ENCODE data around the gene TPR. TPM values are rescaled to one million over a fixed set of nuclear protein-coding genes. Genes with fewer than 3 reads are reported as not detected.

The TPR gene
- total and polyA plus RNA-seq, 2 of the 8 experiments (the other 6 are each of a cell fraction or from before 2014, with no cell fraction given): 57.1 to 102 TPM

DNA sequence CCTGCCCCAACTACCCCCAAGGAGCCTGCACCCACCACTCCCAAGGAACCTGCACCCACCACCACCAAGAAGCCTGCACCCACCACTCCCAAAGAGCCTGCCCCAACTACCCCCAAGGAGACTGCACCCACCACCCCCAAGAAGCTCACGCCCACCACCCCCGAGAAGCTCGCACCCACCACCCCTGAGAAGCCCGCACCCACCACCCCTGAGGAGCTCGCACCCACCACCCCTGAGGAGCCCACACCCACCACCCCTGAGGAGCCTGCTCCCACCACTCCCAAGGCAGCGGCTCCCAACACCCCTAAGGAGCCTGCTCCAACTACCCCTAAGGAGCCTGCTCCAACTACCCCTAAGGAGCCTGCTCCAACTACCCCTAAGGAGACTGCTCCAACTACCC lies 67.6 kb downstream of the TPR start:
- FAIRE-seq: no peak
- no peak for TF ChIP-seq RXRA (IDR thresholded peaks at IDR 0.05; ENCODE audit: insufficient read depth, low read depth, low read length)
- no peak for TF ChIP-seq EP300 (IDR thresholded peaks at IDR 0.05; ENCODE audit: borderline replicate concordance in 1 of 2, low read depth in 2 of 2, low read length in 2 of 2)
- no peak for TF ChIP-seq SIN3A (conservative IDR thresholded peaks at IDR 0.05 in 1 of 2, IDR thresholded peaks at IDR 0.05 in 1 of 2; ENCODE audit: low read depth in 1 of 2, low read length in 2 of 2)
- no peak for TF ChIP-seq SAP30 (IDR thresholded peaks at IDR 0.05; ENCODE audit: insufficient read depth, insufficient replicate concordance, low read length)
- no peak for TF ChIP-seq GTF2F1 (IDR thresholded peaks at IDR 0.05; ENCODE audit: borderline replicate concordance, low read depth, low read length)
- no peak for TF ChIP-seq KDM4A (IDR thresholded peaks at IDR 0.05; ENCODE audit: low read depth, low read length, severe bottlenecking)
- TF ChIP-seq ASH2L (IDR thresholded peaks at IDR 0.05; ENCODE audit: low read length): no peak
- TF ChIP-seq CHD1 (IDR thresholded peaks at IDR 0.05; ENCODE audit: low read depth, low read length): no peak
- TF ChIP-seq TAF1 (IDR thresholded peaks at IDR 0.05; ENCODE audit: low read depth, low read length): no peak
- TF ChIP-seq EGR1 (IDR thresholded peaks at IDR 0.05; ENCODE audit: borderline replicate concordance, low read depth, low read length): no peak
- TF ChIP-seq FOSL1 (IDR thresholded peaks at IDR 0.05; ENCODE audit: insufficient read depth, low read depth, low read length): no peak
- TF ChIP-seq CBX8 (IDR thresholded peaks at IDR 0.05; ENCODE audit: borderline replicate concordance, low read depth, low read length): no peak
- no peak for TF ChIP-seq RFX5 (IDR thresholded peaks at IDR 0.05; ENCODE audit: borderline replicate concordance, low read depth, low read length)
- no peak for TF ChIP-seq SP1 (IDR thresholded peaks at IDR 0.05; ENCODE audit: low read depth, low read length)
- no peak for TF ChIP-seq TEAD4 (IDR thresholded peaks at IDR 0.05; ENCODE audit: low read depth, low read length)

More for the DNA sequence above, 67.6 kb downstream of the TPR start:
- no peak overlapping the region for H3K23ac ChIP-seq (ENCODE audit: insufficient read length)
- ChIA-PET POLR2A (ENCODE audit: partially characterized antibody) (no interaction called here), CTCF (ENCODE audit: partially characterized antibody) (interaction anchor here (1.7 to 2.2 kb wide), 2 partner anchors 12 to 23 kb away, joined by 5 to 9 read pairs; partner anchors contain the start of gene PRG4)
- H3K79me1 ChIP-seq (ENCODE audit: low read depth, low read length): no peaks in the 10 kb centered on the region
- no peak overlapping the region for H2BK15ac ChIP-seq (ENCODE audit: low read length)
- no peaks in the 10 kb centered on the region for H3K4me1 ChIP-seq (replicated peaks in 1 of 4; ENCODE audit: control insufficient read depth in 3 of 4, insufficient read depth in 4 of 4, low read length in 3 of 4)
- no peak for DNase-seq (ENCODE audit: low read depth in 1 of 2, low spot score in 2 of 2)
- H2BK120ac ChIP-seq (replicated peaks; ENCODE audit: low read depth, low read length): no peak overlapping the region
- H3K4ac ChIP-seq (replicated peaks; ENCODE audit: insufficient read length, low read depth, low read length): no peak overlapping the region
- H3K9ac ChIP-seq (replicated peaks in 1 of 4; ENCODE audit: extremely low read depth in 1 of 4, low read depth in 3 of 4, low read length in 3 of 4): no peak overlapping the region
- H3K23me2 ChIP-seq (ENCODE audit: low read depth, low read length): no peaks in the 10 kb centered on the region
- H3K9me3 ChIP-seq (ENCODE audit: insufficient read depth in 2 of 2, low read depth in 1 of 2, low read length in 1 of 2): no peaks in the 10 kb centered on the region
- no peak overlapping the region for H3K56ac ChIP-seq (replicated peaks; ENCODE audit: insufficient read length, low read depth, low read length)
- no peaks in the 10 kb centered on the region for H3K27me3 ChIP-seq (replicated peaks in 1 of 4; ENCODE audit: control insufficient read depth in 3 of 4, extremely low read depth in 1 of 4, insufficient read depth in 3 of 4, low read length in 3 of 4)
- no peak overlapping the region for H4K91ac ChIP-seq (replicated peaks; ENCODE audit: insufficient read length, low read length)
- H2BK12ac ChIP-seq (ENCODE audit: low read depth, low read length): no peak overlapping the region
- no peak overlapping the region for H3K14ac ChIP-seq (ENCODE audit: insufficient read length)
- H2BK5ac ChIP-seq (ENCODE audit: low read depth, low read length): no peak overlapping the region
- no peak overlapping the region for H4K5ac ChIP-seq (ENCODE audit: insufficient read length, low read depth, low read length)
- no peaks in the 10 kb centered on the region for H4K20me1 ChIP-seq (replicated peaks in 1 of 2; ENCODE audit: control insufficient read depth in 1 of 2, insufficient read depth in 2 of 2, low read length in 2 of 2)
- 100% methylated on average over 1 of the region's 6 CpGs; no CpG with 5 or more reads in 1 of the 2 experiments for WGBS, 2 experiments (ENCODE audit: extremely low coverage in 1 of 2, insufficient coverage in 1 of 2, insufficient read length in 1 of 2, insufficient replicate concordance in 2 of 2, low coverage in 1 of 2, low lambda C conversion rate in 2 of 2, missing lambda C conversion rate in 1 of 2)
- no peak overlapping the region for H2BK20ac ChIP-seq (ENCODE audit: low read length)
- H3K79me2 ChIP-seq (ENCODE audit: control insufficient read depth in 1 of 2, insufficient read depth in 2 of 2, low read length in 2 of 2): no peaks in the 10 kb centered on the region
- no peak overlapping the region for H2AK5ac ChIP-seq (ENCODE audit: low read depth, low read length)
- no peak overlapping the region for H2AFZ ChIP-seq (ENCODE audit: low read length)
- H3K27ac ChIP-seq (ENCODE audit: low read depth, low read length): no peak overlapping the region
- H3K36me3 ChIP-seq (ENCODE audit: control insufficient read depth in 2 of 4, insufficient read depth in 4 of 4, low read length in 3 of 4): peaks cover 0 to 10% (median 0%) of the 10 kb centered on the region in 4 experiments; a peak in 1 of 8 replicates
- H4K8ac ChIP-seq (ENCODE audit: extremely low read depth, insufficient read depth, low read length): no peak overlapping the region
- H3K4me3 ChIP-seq (ENCODE audit: extremely low read depth in 1 of 4, insufficient read depth in 2 of 4, low read depth in 3 of 4, low read length in 4 of 4): no peak overlapping the region
- H3K18ac ChIP-seq (ENCODE audit: extremely low read depth, low read length): no peak overlapping the region
- no peak overlapping the region for H3K4me2 ChIP-seq (ENCODE audit: insufficient read depth in 1 of 2, low read depth in 2 of 2, low read length in 2 of 2)
